ENCODE results near the gene FSCN2.

The FSCN2 gene

DNA sequence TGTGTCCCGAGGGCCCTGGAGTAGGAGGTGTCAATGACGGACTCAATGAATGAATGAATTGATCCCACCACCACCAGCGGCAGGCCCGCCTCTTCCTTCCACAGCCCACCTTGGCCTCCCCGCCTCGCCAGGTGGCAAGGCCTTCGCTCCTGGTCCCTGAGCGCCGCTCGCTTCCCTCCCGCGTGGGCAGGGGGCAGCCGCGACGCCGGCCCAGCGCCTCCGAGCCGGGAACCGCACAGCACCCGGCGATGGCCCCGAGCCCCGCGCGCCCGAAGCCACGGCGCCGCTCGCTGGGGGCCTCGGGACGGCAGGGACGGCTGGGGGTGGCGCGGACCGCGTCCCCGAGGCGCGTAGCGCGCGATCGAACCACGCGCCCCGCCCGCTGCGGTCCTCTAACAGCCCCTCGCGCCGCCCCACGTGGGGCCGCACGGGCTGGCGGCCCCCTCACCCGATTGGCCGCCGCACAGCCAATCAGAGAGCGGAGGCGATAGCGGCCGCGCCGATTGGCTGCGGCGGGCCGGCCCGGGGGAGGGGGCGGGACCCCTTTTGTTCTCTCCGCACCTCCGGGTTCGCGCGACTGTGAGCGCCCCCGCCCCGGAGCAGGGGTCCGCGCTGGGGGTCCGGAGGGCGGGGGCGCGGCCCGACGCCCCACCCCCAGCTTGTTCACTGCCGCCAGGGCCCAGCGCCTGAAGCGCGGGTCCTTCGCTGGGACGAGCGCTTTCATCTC is 46.9 kb upstream of the FSCN2 start:
- peak overlapping the region; percentile 44 for H2AFZ ChIP-seq (ENCODE audit: low read length)
- peaks cover 45% of the 10 kb centered on the region for H3K4me1 ChIP-seq (ENCODE audit: insufficient read depth, low read length, poor library complexity, severe bottlenecking)
- no peaks in the 10 kb centered on the region for H3K27me3 ChIP-seq (ENCODE audit: insufficient read depth, low read length, poor library complexity, severe bottlenecking)
- H3K79me2 ChIP-seq (ENCODE audit: insufficient read depth, low read length) = peaks cover 37% of the 10 kb centered on the region; the same call in 1 of the 2 replicates
- peak overlapping the region; percentile 96 for H3K9ac ChIP-seq (ENCODE audit: low read depth, low read length, poor library complexity, severe bottlenecking)
- TF ChIP-seq, protein P1, sequence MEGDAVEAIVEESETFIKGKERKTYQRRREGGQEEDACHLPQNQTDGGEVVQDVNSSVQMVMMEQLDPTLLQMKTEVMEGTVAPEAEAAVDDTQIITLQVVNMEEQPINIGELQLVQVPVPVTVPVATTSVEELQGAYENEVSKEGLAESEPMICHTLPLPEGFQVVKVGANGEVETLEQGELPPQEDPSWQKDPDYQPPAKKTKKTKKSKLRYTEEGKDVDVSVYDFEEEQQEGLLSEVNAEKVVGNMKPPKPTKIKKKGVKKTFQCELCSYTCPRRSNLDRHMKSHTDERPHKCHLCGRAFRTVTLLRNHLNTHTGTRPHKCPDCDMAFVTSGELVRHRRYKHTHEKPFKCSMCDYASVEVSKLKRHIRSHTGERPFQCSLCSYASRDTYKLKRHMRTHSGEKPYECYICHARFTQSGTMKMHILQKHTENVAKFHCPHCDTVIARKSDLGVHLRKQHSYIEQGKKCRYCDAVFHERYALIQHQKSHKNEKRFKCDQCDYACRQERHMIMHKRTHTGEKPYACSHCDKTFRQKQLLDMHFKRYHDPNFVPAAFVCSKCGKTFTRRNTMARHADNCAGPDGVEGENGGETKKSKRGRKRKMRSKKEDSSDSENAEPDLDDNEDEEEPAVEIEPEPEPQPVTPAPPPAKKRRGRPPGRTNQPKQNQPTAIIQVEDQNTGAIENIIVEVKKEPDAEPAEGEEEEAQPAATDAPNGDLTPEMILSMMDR (conservative IDR thresholded peaks at IDR 0.05; ENCODE audit: low read length) = no peak; the same call in 1 of the 2 replicates
- no peak for TF ChIP-seq EZH2phosphoT487 (IDR thresholded peaks at IDR 0.05; ENCODE audit: borderline replicate concordance)
- no peaks in the 10 kb centered on the region for H3K9me3 ChIP-seq (ENCODE audit: insufficient read depth, low read depth, low read length)
- H3F3A ChIP-seq (ENCODE audit: low read depth) = peaks cover 7% of the 10 kb centered on the region; the same call in 1 of the 2 replicates
- H4K20me1 ChIP-seq (ENCODE audit: insufficient read depth, low read length, poor library complexity, severe bottlenecking) = no peaks in the 10 kb centered on the region
- H3K4me2 ChIP-seq (ENCODE audit: low read depth, low read length, poor library complexity, severe bottlenecking) = peak overlapping the region; percentile 98
- no peaks in the 10 kb centered on the region for H3K9me2 ChIP-seq (replicated peaks; ENCODE audit: low read depth, low read length)
- peak overlapping the region; percentile 84 for H3K4me3 ChIP-seq (ENCODE audit: low read length, poor library complexity, severe bottlenecking)
- no peaks in the 10 kb centered on the region for H3K36me3 ChIP-seq (ENCODE audit: insufficient read depth, low read length)

DNA sequence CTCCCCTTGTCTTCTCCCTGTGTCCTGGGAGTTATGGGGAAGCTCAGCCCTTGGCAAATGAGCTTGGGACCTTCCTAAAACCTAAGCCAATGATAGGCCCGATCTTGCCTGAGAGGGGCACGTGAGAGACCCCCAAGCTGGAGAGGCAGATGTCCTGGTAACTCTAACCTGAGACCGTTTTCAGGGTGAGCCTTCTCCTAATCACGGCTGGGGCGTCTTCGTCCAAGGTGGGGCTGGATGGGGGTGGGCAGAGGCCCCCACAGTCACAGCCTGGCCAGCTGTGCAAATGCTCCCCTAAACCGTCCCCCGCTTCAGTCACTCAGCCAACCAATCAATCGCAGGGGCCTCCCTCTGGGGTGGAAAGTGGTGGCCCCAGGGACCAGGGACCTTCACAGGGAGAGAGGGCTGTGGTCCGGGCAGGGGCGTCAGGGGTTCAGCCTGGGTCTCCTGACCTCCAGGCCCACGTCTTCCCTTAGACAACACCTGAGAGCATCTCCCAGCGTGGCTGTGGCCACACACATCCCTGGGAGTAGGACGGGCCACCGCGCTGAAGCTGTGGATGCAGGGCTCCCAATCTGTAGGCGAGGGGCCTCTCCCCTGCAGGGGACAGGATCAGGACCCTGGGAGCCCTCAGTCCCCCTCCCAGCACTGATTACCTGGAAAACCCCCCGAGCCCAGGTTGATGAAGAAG is 46.2 kb upstream of the FSCN2 start:
- H3K36me3 ChIP-seq (ENCODE audit: insufficient read depth, low read length) = no peaks in the 10 kb centered on the region
- H3K79me2 ChIP-seq (ENCODE audit: insufficient read depth, low read length) = peaks cover 40% of the 10 kb centered on the region; the same call in 1 of the 2 replicates
- peak overlapping the region; percentile 84 for H3K4me3 ChIP-seq (ENCODE audit: low read length, poor library complexity, severe bottlenecking)
- H3K27me3 ChIP-seq (ENCODE audit: insufficient read depth, low read length, poor library complexity, severe bottlenecking) = no peaks in the 10 kb centered on the region
- H3K9ac ChIP-seq (ENCODE audit: low read depth, low read length, poor library complexity, severe bottlenecking) = peak overlapping the region; percentile 96
- H3K9me2 ChIP-seq (replicated peaks; ENCODE audit: low read depth, low read length) = no peaks in the 10 kb centered on the region
- H2AFZ ChIP-seq (ENCODE audit: low read length) = peak overlapping the region; percentile 7; the same call in 1 of the 2 replicates
- peaks cover 53% of the 10 kb centered on the region for H3K4me1 ChIP-seq (ENCODE audit: insufficient read depth, low read length, poor library complexity, severe bottlenecking)
- H3K9me3 ChIP-seq (ENCODE audit: insufficient read depth, low read depth, low read length) = no peaks in the 10 kb centered on the region
- peak overlapping the region; percentile 98 for H3K4me2 ChIP-seq (ENCODE audit: low read depth, low read length, poor library complexity, severe bottlenecking)
- TF ChIP-seq, protein P1 (conservative IDR thresholded peaks at IDR 0.05; ENCODE audit: low read length) = no peak
- no peak for TF ChIP-seq EZH2phosphoT487 (IDR thresholded peaks at IDR 0.05; ENCODE audit: borderline replicate concordance)
- no peaks in the 10 kb centered on the region for H4K20me1 ChIP-seq (ENCODE audit: insufficient read depth, low read length, poor library complexity, severe bottlenecking)
- peaks cover 9% of the 10 kb centered on the region; the same call in 1 of the 2 replicates for H3F3A ChIP-seq (ENCODE audit: low read depth)

DNA sequence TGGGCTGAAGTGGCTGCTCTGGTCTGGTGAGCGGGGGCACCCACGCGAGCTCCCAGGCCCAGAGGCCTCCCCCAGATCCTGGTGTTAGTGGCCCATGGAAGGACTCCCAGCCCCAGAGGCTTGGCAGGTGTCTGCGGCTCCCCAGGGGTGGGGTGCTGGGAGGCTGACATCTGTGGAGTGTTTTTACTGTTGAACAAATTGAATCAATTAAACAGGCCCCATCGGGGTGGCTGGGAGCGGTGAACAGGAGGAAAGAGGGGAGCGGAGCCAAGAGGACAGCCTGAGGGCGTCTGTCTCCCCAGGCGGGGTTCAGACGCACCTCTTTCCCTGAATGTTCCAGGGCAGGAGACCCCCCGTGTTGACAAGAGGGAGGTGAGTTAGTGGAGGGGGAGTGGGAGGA is 45.5 kb upstream of the FSCN2 start:
- Histone ChIP-seq H3K4me3 (ENCODE audit: low read length, poor library complexity, severe bottlenecking) (peak overlapping the region; percentile 84), H3K79me2 (ENCODE audit: insufficient read depth, low read length) (peaks cover 47% of the 10 kb centered on the region), H3K9me3 (ENCODE audit: insufficient read depth, low read depth, low read length) (no peaks in the 10 kb centered on the region), H2AFZ (ENCODE audit: low read length) (no peak overlapping the region), H3F3A (ENCODE audit: low read depth) (peaks cover 9% of the 10 kb centered on the region; the same call in 1 of the 2 replicates), H3K27me3 (ENCODE audit: insufficient read depth, low read length, poor library complexity, severe bottlenecking) (no peaks in the 10 kb centered on the region), H3K9me2 (replicated peaks; ENCODE audit: low read depth, low read length) (no peaks in the 10 kb centered on the region), H3K4me2 (ENCODE audit: low read depth, low read length, poor library complexity, severe bottlenecking) (peak overlapping the region; percentile 98), H3K9ac (ENCODE audit: low read depth, low read length, poor library complexity, severe bottlenecking) (peak overlapping the region; percentile 96), H4K20me1 (ENCODE audit: insufficient read depth, low read length, poor library complexity, severe bottlenecking) (no peaks in the 10 kb centered on the region), H3K36me3 (ENCODE audit: insufficient read depth, low read length) (no peaks in the 10 kb centered on the region), H3K4me1 (ENCODE audit: insufficient read depth, low read length, poor library complexity, severe bottlenecking) (peaks cover 59% of the 10 kb centered on the region)
- no peak for TF ChIP-seq EZH2phosphoT487 (IDR thresholded peaks at IDR 0.05; ENCODE audit: borderline replicate concordance)
- TF ChIP-seq, protein P1 (conservative IDR thresholded peaks at IDR 0.05; ENCODE audit: low read length) = no peak

Measured in Loucy (cell line).